Lung (tissue), 12 donors: ENCODE data around the gene STK32B. TPM values are rescaled to one million over a fixed set of nuclear protein-coding genes. Genes with fewer than 3 reads are reported as not detected.

Experiments
- ATAC-seq: fragments of 200-7000 bp; cut with Tn5 transposase; one replicate; pipeline ENCODE4 v1.9.1; 2020; ENCODE audit warnings: moderate number of reproducible peaks; ENCODE audit not compliant: insufficient read depth, low FRiP score
- DNase-seq, 3 donors: peaks; one replicate each; pipeline ENCODE4 v3.0.0-alpha.2; 2013 to 2017
- H3K27ac ChIP-seq, 2 donors: one replicate each; pipeline ENCODE4 v1.5.1; 2013; ENCODE audit warnings: mild to moderate bottlenecking in 2 of 2, moderate library complexity in 2 of 2, control low read depth in 1 of 2, inconsistent platforms in 1 of 2, low read depth in 1 of 2, low read length in 1 of 2
- H3K27me3 ChIP-seq, 3 donors: one replicate each; pipeline ENCODE4 v1.5.1; 2013; ENCODE audit warnings: low read length in 2 of 3; ENCODE audit not compliant: control insufficient read depth in 3 of 3, insufficient read depth in 3 of 3
- H3K36me3 ChIP-seq, 4 donors: one replicate each; pipeline ENCODE4 v1.5.1; 2013; ENCODE audit warnings: low read length in 4 of 4, mild to moderate bottlenecking in 1 of 4, moderate library complexity in 1 of 4; ENCODE audit not compliant: control insufficient read depth in 4 of 4, insufficient read depth in 4 of 4
- H3K4me1 ChIP-seq, 5 donors: one replicate each; pipeline ENCODE4 v1.5.1; 2013; ENCODE audit warnings: low read length in 5 of 5, mild to moderate bottlenecking in 2 of 5, moderate library complexity in 1 of 5; ENCODE audit not compliant: control insufficient read depth in 5 of 5, insufficient read depth in 5 of 5
- H3K4me3 ChIP-seq: one replicate; pipeline ENCODE4 v1.5.1; 2013; ENCODE audit warnings: mild to moderate bottlenecking, control low read depth, moderate library complexity
- H3K9ac ChIP-seq, 2 donors: one replicate each; pipeline ENCODE4 v1.5.1; 2013; ENCODE audit warnings: low read length in 2 of 2, control low read depth in 1 of 2; ENCODE audit not compliant: insufficient read depth in 1 of 2
- H3K9me3 ChIP-seq, 4 donors: one replicate each; pipeline ENCODE4 v1.5.1; 2013; ENCODE audit warnings: low read length in 3 of 4, mild to moderate bottlenecking in 1 of 4, moderate library complexity in 1 of 4; ENCODE audit not compliant: control insufficient read depth in 4 of 4, insufficient read depth in 3 of 4
- WGBS, 2 donors: extraction: QIAGEN DNeasy Blood & Tissue Kit; methylation state at CpG; one replicate each; pipeline ENCODE4 v1.1.7; 2013; 5-methylcytosine and 5-hydroxymethylcytosine counted together
- polyA plus RNA-seq, 2 donors: library from polyadenylated mRNA; stranded (reverse); fragments of 200-250 nt; gene quantifications; one replicate each; pipeline ENCODE4 v1.2.1, GENCODE V29; 2013
- total RNA-seq, 2 donors: library from RNA; depleted of rRNA in 1 of 2; stranded (reverse); fragments of >200 nt in 1 of 2; gene quantifications; one replicate each; pipeline ENCODE4 v1.2.1, GENCODE V29; 2014 to 2021
- TF ChIP-seq, protein P1 (sequence below): IDR thresholded peaks from 2 replicates; pipeline ENCODE4 v1.5.1; 2012; ENCODE audit warnings: mild to moderate bottlenecking; ENCODE audit errors: control extremely low read depth, extremely low read depth
- donor health status: control.
- donor health status: control.
- donor health status: Bipolar disorder and iron deficiency.
- donor health status: healthy.
- donor health status: DM: yes; HTN: yes; CAD: no.

Gene STK32B
- total and polyA plus RNA-seq, 4 donors: 0.29 to 2.2 (median 1.4) TPM

DNA sequence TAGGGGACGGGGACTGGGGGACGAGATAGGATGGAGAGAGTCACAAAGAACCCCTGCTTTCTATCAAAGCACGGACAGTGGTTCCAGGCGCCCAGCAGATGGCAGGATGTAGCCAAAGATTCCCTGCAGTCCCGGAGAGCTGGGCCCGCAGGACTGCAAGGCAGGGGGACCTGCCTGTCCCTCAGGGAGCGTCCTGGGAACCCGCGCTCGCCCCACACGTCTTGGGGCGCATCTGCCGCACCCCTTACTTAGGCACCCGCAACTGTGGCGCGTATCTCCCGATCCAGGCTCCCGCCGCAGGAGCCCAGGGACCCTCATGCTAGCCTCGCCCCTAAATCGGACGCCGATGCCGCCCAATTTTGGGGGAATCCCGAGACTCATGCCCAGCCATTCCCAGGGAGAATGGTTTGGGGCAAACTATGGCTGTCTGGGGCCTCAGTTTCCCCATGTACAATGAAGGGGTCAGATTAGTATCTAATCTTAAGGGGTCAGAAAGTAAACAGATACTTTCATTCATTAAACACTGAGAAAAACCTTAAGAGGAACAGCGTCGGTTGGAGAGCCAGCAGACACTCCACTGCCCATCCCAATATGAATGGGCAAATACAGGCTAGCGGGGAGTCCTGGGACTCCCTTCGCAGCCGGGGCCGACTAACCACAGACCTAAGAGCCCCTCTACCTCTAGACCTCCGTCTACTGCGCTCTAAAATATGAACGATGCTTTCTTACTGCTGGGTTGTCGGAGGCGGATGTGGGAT lies 581 bp upstream of the STK32B start:
- H3K27me3 ChIP-seq: peaks cover 0 to 8% (median 0%) of the 10 kb centered on the region in 3 donors
- H3K36me3 ChIP-seq: no peaks in the 10 kb centered on the region
- ATAC-seq: peak; percentile 84
- H3K27ac ChIP-seq: no peak overlapping the region
- no peak overlapping the region for H3K9ac ChIP-seq
- DNase-seq: peak; percentile 80 to 88 (median 84)
- TF ChIP-seq, protein P1, sequence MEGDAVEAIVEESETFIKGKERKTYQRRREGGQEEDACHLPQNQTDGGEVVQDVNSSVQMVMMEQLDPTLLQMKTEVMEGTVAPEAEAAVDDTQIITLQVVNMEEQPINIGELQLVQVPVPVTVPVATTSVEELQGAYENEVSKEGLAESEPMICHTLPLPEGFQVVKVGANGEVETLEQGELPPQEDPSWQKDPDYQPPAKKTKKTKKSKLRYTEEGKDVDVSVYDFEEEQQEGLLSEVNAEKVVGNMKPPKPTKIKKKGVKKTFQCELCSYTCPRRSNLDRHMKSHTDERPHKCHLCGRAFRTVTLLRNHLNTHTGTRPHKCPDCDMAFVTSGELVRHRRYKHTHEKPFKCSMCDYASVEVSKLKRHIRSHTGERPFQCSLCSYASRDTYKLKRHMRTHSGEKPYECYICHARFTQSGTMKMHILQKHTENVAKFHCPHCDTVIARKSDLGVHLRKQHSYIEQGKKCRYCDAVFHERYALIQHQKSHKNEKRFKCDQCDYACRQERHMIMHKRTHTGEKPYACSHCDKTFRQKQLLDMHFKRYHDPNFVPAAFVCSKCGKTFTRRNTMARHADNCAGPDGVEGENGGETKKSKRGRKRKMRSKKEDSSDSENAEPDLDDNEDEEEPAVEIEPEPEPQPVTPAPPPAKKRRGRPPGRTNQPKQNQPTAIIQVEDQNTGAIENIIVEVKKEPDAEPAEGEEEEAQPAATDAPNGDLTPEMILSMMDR: peak; percentile 29
- peaks cover 0 to 2% (median 0%) of the 10 kb centered on the region in 4 donors for H3K9me3 ChIP-seq
- 1 to 2% methylated on average over 36 of the region's 36 CpGs for WGBS, 2 donors
- peak overlapping the region; percentile 41 for H3K4me3 ChIP-seq
- H3K4me1 ChIP-seq: peaks cover 0 to 16% (median 0%) of the 10 kb centered on the region in 5 donors

DNA sequence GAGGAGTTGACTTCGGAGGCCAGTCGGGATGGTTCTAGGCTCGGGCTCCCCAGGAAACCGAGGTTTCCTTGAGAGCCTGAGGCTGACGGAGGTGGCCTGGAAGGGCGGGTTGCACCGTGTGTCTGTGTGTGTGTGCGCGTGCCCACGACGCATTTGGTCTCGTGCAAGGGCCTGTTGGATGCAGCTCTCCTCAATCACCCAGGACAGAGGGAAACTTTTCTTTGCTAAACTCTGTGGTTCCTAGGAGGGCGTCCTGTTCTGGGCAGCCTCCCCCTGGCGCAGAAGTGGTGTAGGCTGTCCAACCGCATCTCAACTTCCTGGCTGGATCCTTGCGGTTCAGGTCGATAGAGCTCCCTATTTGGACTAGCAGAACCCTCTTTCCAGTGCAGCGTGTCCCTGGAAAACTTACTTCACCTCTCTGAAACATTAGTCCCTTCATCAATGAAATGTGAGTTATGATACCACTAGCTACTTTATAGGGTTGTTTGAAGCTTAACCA lies 973 bp downstream of the STK32B start:
- Histone ChIP-seq H3K27ac (no peak overlapping the region), H3K4me3 (no peak overlapping the region), H3K4me1 (peaks cover 0 to 16% (median 0%) of the 10 kb centered on the region in 5 donors), H3K9me3 (peaks cover 0 to 2% (median 0%) of the 10 kb centered on the region in 4 donors), H3K9ac (no peak overlapping the region), H3K27me3 (peaks cover 0 to 11% (median 0%) of the 10 kb centered on the region in 3 donors), H3K36me3 (no peaks in the 10 kb centered on the region)
- DNase-seq (peak in 1 of 3 donors; percentile 27), ATAC-seq (peak; percentile 20)
- 14 to 19% methylated on average over 18 of the region's 18 CpGs for WGBS, 2 donors
- TF ChIP-seq, protein P1: no peak

DNA sequence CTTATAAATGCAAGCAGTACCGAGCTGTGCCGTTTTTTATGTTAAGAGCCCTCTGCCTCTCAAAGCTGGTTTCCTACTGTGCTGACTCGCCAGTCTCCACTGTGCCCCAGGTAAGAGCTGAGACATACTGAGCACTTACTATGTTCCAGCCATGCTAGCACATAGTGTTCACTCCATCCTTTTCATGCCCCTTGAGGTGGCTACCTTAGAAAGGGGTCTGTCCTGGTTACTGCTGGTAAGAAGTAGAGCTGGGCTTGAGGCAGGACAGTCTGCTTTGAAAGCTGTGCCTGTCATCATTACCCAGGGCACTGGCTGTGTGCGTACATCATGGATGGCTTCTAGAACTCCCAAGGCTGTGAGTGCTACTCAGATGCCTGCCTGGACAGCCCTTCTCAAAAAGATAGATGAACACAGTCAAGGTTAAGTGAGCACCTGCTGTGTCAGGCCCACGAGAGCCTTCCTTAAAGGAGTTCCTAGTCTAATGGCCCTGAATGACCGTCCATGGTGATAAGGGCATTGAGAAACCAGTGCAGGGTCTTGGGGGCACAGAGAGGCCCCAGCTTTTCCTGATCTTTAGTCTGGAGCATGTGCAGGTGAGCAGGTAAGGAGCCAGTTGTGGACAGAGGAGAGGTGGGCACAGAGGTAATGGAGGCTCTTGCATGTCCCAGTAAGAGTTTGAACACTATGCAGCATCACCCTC lies 1.6 kb downstream of the STK32B start:
- Histone ChIP-seq H3K27ac (no peak overlapping the region), H3K4me1 (peaks cover 0 to 16% (median 0%) of the 10 kb centered on the region in 5 donors), H3K4me3 (no peak overlapping the region), H3K36me3 (no peaks in the 10 kb centered on the region), H3K9me3 (no peaks in the 10 kb centered on the region), H3K9ac (no peak overlapping the region), H3K27me3 (peaks cover 0 to 11% (median 0%) of the 10 kb centered on the region in 3 donors)
- no peak for ATAC-seq
- DNase-seq: no peak
- 68 to 74% methylated on average over 6 of the region's 6 CpGs for WGBS, 2 donors
- TF ChIP-seq, protein P1: no peak
